ENCODE results near the gene ILKAP.

DNA sequence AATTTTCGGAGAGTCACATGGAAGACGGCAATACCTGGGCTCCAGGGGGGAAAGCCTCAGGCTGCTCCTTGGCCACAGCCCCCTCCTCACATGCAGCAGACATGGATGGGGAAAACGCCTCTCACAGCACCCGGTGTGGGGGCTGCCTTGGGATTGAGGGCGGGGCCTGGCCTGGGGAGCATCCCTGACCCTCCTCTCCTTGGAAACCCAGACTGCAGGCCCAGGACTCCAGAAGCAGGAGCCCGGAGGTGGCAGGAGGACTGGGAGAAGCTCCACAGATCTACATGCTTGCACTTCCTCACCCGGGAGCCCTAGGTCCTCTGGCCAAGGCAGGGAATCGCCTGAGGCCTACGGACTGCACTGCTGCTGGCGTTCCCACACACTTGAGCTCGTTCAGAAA, 48.5 kb upstream of the ILKAP start:
- TF ChIP-seq, protein P1, sequence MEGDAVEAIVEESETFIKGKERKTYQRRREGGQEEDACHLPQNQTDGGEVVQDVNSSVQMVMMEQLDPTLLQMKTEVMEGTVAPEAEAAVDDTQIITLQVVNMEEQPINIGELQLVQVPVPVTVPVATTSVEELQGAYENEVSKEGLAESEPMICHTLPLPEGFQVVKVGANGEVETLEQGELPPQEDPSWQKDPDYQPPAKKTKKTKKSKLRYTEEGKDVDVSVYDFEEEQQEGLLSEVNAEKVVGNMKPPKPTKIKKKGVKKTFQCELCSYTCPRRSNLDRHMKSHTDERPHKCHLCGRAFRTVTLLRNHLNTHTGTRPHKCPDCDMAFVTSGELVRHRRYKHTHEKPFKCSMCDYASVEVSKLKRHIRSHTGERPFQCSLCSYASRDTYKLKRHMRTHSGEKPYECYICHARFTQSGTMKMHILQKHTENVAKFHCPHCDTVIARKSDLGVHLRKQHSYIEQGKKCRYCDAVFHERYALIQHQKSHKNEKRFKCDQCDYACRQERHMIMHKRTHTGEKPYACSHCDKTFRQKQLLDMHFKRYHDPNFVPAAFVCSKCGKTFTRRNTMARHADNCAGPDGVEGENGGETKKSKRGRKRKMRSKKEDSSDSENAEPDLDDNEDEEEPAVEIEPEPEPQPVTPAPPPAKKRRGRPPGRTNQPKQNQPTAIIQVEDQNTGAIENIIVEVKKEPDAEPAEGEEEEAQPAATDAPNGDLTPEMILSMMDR (IDR thresholded peaks at IDR 0.05), result no peak
- no peak for TF ChIP-seq POLR2A (IDR thresholded peaks at IDR 0.05)
